Measurements from ENCODE around the gene ATP5F1D. TPM values are rescaled to one million over a fixed set of nuclear protein-coding genes. Genes with fewer than 3 reads are reported as not detected.

The ATP5F1D gene
- total and polyA plus RNA-seq, 2 of the 8 experiments (the other 6 are each of a cell fraction or from before 2014, with no cell fraction given), result 174 to 249 TPM

DNA sequence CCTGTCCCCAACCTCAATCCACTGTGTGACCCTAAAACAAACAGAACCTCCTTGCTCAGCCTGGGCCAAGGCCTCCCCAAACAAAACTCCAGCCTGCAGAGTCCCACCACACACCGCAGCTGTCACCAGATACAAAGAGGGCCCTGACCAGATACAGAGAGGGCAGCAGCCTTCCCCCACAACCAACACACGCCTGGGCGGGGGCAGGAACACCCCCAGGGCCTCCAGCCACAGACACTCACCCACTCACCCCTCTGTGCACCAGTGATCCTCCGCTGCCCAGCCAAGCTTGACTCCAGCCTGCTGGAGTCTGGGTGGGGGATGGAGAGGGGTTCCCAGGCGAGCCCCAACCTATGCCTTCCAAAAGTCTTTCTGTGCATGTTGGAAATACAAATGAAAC lies 21.6 kb downstream of the ATP5F1D start (continued):
- no peak for TF ChIP-seq RAD21 (IDR thresholded peaks at IDR 0.05 in 1 of 2, conservative IDR thresholded peaks at IDR 0.05 in 1 of 2; ENCODE audit: low read depth in 2 of 2, low read length in 2 of 2)
- no peak for TF ChIP-seq POLR2A (IDR thresholded peaks at IDR 0.05; ENCODE audit: control extremely low read depth in 1 of 2, low read depth in 2 of 2, low read length in 2 of 2)
- no peak for TF ChIP-seq CREB1 (IDR thresholded peaks at IDR 0.05)
- TF ChIP-seq POU5F1 (IDR thresholded peaks at IDR 0.05; ENCODE audit: low read depth, low read length), result no peak
- TF ChIP-seq, protein P1, sequence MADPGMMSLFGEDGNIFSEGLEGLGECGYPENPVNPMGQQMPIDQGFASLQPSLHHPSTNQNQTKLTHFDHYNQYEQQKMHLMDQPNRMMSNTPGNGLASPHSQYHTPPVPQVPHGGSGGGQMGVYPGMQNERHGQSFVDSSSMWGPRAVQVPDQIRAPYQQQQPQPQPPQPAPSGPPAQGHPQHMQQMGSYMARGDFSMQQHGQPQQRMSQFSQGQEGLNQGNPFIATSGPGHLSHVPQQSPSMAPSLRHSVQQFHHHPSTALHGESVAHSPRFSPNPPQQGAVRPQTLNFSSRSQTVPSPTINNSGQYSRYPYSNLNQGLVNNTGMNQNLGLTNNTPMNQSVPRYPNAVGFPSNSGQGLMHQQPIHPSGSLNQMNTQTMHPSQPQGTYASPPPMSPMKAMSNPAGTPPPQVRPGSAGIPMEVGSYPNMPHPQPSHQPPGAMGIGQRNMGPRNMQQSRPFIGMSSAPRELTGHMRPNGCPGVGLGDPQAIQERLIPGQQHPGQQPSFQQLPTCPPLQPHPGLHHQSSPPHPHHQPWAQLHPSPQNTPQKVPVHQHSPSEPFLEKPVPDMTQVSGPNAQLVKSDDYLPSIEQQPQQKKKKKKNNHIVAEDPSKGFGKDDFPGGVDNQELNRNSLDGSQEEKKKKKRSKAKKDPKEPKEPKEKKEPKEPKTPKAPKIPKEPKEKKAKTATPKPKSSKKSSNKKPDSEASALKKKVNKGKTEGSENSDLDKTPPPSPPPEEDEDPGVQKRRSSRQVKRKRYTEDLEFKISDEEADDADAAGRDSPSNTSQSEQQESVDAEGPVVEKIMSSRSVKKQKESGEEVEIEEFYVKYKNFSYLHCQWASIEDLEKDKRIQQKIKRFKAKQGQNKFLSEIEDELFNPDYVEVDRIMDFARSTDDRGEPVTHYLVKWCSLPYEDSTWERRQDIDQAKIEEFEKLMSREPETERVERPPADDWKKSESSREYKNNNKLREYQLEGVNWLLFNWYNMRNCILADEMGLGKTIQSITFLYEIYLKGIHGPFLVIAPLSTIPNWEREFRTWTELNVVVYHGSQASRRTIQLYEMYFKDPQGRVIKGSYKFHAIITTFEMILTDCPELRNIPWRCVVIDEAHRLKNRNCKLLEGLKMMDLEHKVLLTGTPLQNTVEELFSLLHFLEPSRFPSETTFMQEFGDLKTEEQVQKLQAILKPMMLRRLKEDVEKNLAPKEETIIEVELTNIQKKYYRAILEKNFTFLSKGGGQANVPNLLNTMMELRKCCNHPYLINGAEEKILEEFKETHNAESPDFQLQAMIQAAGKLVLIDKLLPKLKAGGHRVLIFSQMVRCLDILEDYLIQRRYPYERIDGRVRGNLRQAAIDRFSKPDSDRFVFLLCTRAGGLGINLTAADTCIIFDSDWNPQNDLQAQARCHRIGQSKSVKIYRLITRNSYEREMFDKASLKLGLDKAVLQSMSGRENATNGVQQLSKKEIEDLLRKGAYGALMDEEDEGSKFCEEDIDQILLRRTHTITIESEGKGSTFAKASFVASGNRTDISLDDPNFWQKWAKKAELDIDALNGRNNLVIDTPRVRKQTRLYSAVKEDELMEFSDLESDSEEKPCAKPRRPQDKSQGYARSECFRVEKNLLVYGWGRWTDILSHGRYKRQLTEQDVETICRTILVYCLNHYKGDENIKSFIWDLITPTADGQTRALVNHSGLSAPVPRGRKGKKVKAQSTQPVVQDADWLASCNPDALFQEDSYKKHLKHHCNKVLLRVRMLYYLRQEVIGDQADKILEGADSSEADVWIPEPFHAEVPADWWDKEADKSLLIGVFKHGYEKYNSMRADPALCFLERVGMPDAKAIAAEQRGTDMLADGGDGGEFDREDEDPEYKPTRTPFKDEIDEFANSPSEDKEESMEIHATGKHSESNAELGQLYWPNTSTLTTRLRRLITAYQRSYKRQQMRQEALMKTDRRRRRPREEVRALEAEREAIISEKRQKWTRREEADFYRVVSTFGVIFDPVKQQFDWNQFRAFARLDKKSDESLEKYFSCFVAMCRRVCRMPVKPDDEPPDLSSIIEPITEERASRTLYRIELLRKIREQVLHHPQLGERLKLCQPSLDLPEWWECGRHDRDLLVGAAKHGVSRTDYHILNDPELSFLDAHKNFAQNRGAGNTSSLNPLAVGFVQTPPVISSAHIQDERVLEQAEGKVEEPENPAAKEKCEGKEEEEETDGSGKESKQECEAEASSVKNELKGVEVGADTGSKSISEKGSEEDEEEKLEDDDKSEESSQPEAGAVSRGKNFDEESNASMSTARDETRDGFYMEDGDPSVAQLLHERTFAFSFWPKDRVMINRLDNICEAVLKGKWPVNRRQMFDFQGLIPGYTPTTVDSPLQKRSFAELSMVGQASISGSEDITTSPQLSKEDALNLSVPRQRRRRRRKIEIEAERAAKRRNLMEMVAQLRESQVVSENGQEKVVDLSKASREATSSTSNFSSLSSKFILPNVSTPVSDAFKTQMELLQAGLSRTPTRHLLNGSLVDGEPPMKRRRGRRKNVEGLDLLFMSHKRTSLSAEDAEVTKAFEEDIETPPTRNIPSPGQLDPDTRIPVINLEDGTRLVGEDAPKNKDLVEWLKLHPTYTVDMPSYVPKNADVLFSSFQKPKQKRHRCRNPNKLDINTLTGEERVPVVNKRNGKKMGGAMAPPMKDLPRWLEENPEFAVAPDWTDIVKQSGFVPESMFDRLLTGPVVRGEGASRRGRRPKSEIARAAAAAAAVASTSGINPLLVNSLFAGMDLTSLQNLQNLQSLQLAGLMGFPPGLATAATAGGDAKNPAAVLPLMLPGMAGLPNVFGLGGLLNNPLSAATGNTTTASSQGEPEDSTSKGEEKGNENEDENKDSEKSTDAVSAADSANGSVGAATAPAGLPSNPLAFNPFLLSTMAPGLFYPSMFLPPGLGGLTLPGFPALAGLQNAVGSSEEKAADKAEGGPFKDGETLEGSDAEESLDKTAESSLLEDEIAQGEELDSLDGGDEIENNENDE (IDR thresholded peaks at IDR 0.05; ENCODE audit: insufficient replicate concordance, low read length), result no peak
- TF ChIP-seq MAFK (IDR thresholded peaks at IDR 0.05; ENCODE audit: low read depth, low read length), result no peak
- no peak for TF ChIP-seq CHD2 (IDR thresholded peaks at IDR 0.05; ENCODE audit: low read length)

All from H1 (cell line).